ENCODE results near the gene B2M.
"Not testable (repeated sequence)": the region's sequence is repeated elsewhere in the genome, so short reads cannot be mapped to it uniquely, and the experiment has no call there.

B2M gene

GRCh38 chr15:44692659-44693058, 18.7 kb upstream of the B2M start:
- TF ChIP-seq CTCF (IDR thresholded peaks at IDR 0.05; ENCODE audit: borderline replicate concordance, insufficient read depth, low read depth, low read length): no peak
- H3K4me3 ChIP-seq (ENCODE audit: low read depth, low read length): no peak overlapping the region

- no peak for TF ChIP-seq CTCF (IDR thresholded peaks at IDR 0.05; ENCODE audit: borderline replicate concordance, insufficient read depth, low read depth, low read length)
- no peak overlapping the region for H3K4me3 ChIP-seq (ENCODE audit: low read depth, low read length)
Observed at GRCh38 chr15:44694416-44694815, 16.9 kb upstream of the B2M start.

GRCh38 chr15:44695294-44695693, 16.0 kb upstream of the B2M start:
- no peak overlapping the region for H3K4me3 ChIP-seq (ENCODE audit: low read depth, low read length)
- no peak for TF ChIP-seq CTCF (IDR thresholded peaks at IDR 0.05; ENCODE audit: borderline replicate concordance, insufficient read depth, low read depth, low read length)

- no peak overlapping the region for H3K4me3 ChIP-seq (ENCODE audit: low read depth, low read length)
- no peak for TF ChIP-seq CTCF (IDR thresholded peaks at IDR 0.05; ENCODE audit: borderline replicate concordance, insufficient read depth, low read depth, low read length)
Observed at GRCh38 chr15:44697014-44697413, 14.3 kb upstream of the B2M start.

- no peak for TF ChIP-seq CTCF (IDR thresholded peaks at IDR 0.05; ENCODE audit: borderline replicate concordance, insufficient read depth, low read depth, low read length)
- H3K4me3 ChIP-seq (ENCODE audit: low read depth, low read length): no peak overlapping the region
Observed at GRCh38 chr15:44698641-44699040, 12.7 kb upstream of the B2M start.

GRCh38 chr15:44700676-44701075, 10.6 kb upstream of the B2M start:
- not testable (repeated sequence) for H3K4me3 ChIP-seq (ENCODE audit: low read depth, low read length)

GRCh38 chr15:44705986-44706385, 5.3 kb upstream of the B2M start:
- no peak for TF ChIP-seq CTCF (IDR thresholded peaks at IDR 0.05; ENCODE audit: borderline replicate concordance, insufficient read depth, low read depth, low read length)

GRCh38 chr15:44706401-44706800, 4.9 kb upstream of the B2M start:
- H3K4me3 ChIP-seq (ENCODE audit: low read depth, low read length): no peak overlapping the region
- TF ChIP-seq CTCF (IDR thresholded peaks at IDR 0.05; ENCODE audit: borderline replicate concordance, insufficient read depth, low read depth, low read length): no peak

More at GRCh38 chr15:44705986-44706385, 5.3 kb upstream of the B2M start:
- H3K4me3 ChIP-seq (ENCODE audit: low read depth, low read length): no peak overlapping the region

Measured in GM12875 (cell line).